ENCODE measurements around the gene RNF2. TPM values are rescaled to one million over a fixed set of nuclear protein-coding genes. Genes with fewer than 3 reads are reported as not detected.

The RNF2 gene
- total RNA-seq, 2 experiments from 2014 or later: 17.8 to 24.7 TPM

GRCh38 chr1:185070051-185070450 is 24.7 kb downstream of the RNF2 start:
- H3K36me3 ChIP-seq (ENCODE audit: insufficient read depth, low read length): no peaks in the 10 kb centered on the region; the same call in 1 of the 2 replicates
- no peak for DNase-seq (ENCODE audit: low spot score)
- H3K27ac ChIP-seq (ENCODE audit: low read depth, low read length, poor library complexity, severe bottlenecking): no peak overlapping the region
- TF ChIP-seq CTCF (conservative IDR thresholded peaks at IDR 0.05; ENCODE audit: low read length) (no peak), EZH2phosphoT487 (IDR thresholded peaks at IDR 0.05; ENCODE audit: borderline replicate concordance, low read depth, low read length) (no peak)
- no peaks in the 10 kb centered on the region for H3K4me1 ChIP-seq (ENCODE audit: insufficient read depth, low read length, poor library complexity, severe bottlenecking)
- no peak overlapping the region for H3K4me2 ChIP-seq (ENCODE audit: low read length)
- no peaks in the 10 kb centered on the region for H3K9me3 ChIP-seq (ENCODE audit: low read length)
- no TSS peak for BruUV-seq (replicated peaks)
- peaks cover 17% of the 10 kb centered on the region; the same call in 1 of the 2 replicates for H3K79me2 ChIP-seq (ENCODE audit: insufficient read depth, low read depth, low read length)
- no peak overlapping the region for H3K4me3 ChIP-seq (ENCODE audit: low read depth, low read length, poor library complexity, severe bottlenecking)
- peaks cover 5% of the 10 kb centered on the region; the same call in 1 of the 2 replicates for H4K20me1 ChIP-seq (ENCODE audit: insufficient read depth, low read length)
- ChIA-PET CTCF (ENCODE audit: unreplicated experiment) (no interaction called here), POLR2A (interaction anchor here (0.5 kb wide), 1 partner anchor 1750 kb away, joined by 4 read pairs; no protein-coding TSS in a partner anchor)
- intact Hi-C loops (cut with micrococcal nuclease; ENCODE audit: unreplicated experiment): no loop called here
- H3K9me2 ChIP-seq (ENCODE audit: insufficient read depth, low read length): no peaks in the 10 kb centered on the region
- no peak overlapping the region for H2AFZ ChIP-seq (ENCODE audit: low read length)

GRCh38 chr1:185073725-185074124 is 28.4 kb downstream of the RNF2 start:
- H3K9me2 ChIP-seq (ENCODE audit: insufficient read depth, low read length): no peaks in the 10 kb centered on the region
- peaks cover 28% of the 10 kb centered on the region; the same call in 1 of the 2 replicates for H3K79me2 ChIP-seq (ENCODE audit: insufficient read depth, low read depth, low read length)
- H3K9me3 ChIP-seq (ENCODE audit: low read length): no peaks in the 10 kb centered on the region
- intact Hi-C loops (cut with micrococcal nuclease; ENCODE audit: unreplicated experiment): no loop called here
- H3K4me2 ChIP-seq (ENCODE audit: low read length): no peak overlapping the region
- no peak overlapping the region for H3K27ac ChIP-seq (ENCODE audit: low read depth, low read length, poor library complexity, severe bottlenecking)
- H2AFZ ChIP-seq (ENCODE audit: low read length): no peak overlapping the region
- no peaks in the 10 kb centered on the region for H3K36me3 ChIP-seq (ENCODE audit: insufficient read depth, low read length)
- TF ChIP-seq CTCF (conservative IDR thresholded peaks at IDR 0.05; ENCODE audit: low read length) (no peak), EZH2phosphoT487 (IDR thresholded peaks at IDR 0.05; ENCODE audit: borderline replicate concordance, low read depth, low read length) (no peak)
- ChIA-PET POLR2A (interaction anchor here (2.8 kb wide), 1 partner anchor 8 kb away, joined by 12 read pairs; no protein-coding TSS in a partner anchor), CTCF (ENCODE audit: unreplicated experiment) (interaction anchor here (0.9 kb wide), 1 partner anchor 9 kb away, joined by 3 read pairs; no protein-coding TSS in a partner anchor)
- no peak for DNase-seq (ENCODE audit: low spot score)
- H4K20me1 ChIP-seq (ENCODE audit: insufficient read depth, low read length): no peaks in the 10 kb centered on the region
- no peaks in the 10 kb centered on the region for H3K4me1 ChIP-seq (ENCODE audit: insufficient read depth, low read length, poor library complexity, severe bottlenecking)
- no TSS peak for BruUV-seq (replicated peaks)
- no peak overlapping the region for H3K4me3 ChIP-seq (ENCODE audit: low read depth, low read length, poor library complexity, severe bottlenecking)

GRCh38 chr1:185074307-185074706 is 28.9 kb downstream of the RNF2 start:
- DNase-seq (ENCODE audit: low spot score): no peak
- POLR2A ChIA-PET: interaction anchor here (2.8 kb wide), 1 partner anchor 9 kb away, joined by 12 read pairs; no protein-coding TSS in a partner anchor
- TF ChIP-seq CTCF (conservative IDR thresholded peaks at IDR 0.05; ENCODE audit: low read length) (no peak), EZH2phosphoT487 (IDR thresholded peaks at IDR 0.05; ENCODE audit: borderline replicate concordance, low read depth, low read length) (no peak)
- BruUV-seq (replicated peaks): no TSS peak
- Histone ChIP-seq H3K36me3 (ENCODE audit: insufficient read depth, low read length) (no peaks in the 10 kb centered on the region), H3K4me2 (ENCODE audit: low read length) (no peak overlapping the region), H3K4me1 (ENCODE audit: insufficient read depth, low read length, poor library complexity, severe bottlenecking) (no peaks in the 10 kb centered on the region), H3K4me3 (ENCODE audit: low read depth, low read length, poor library complexity, severe bottlenecking) (no peak overlapping the region), H3K27ac (ENCODE audit: low read depth, low read length, poor library complexity, severe bottlenecking) (no peak overlapping the region), H2AFZ (ENCODE audit: low read length) (no peak overlapping the region), H3K79me2 (ENCODE audit: insufficient read depth, low read depth, low read length) (peaks cover 33% of the 10 kb centered on the region), H4K20me1 (ENCODE audit: insufficient read depth, low read length) (no peaks in the 10 kb centered on the region), H3K9me3 (ENCODE audit: low read length) (no peaks in the 10 kb centered on the region), H3K9me2 (ENCODE audit: insufficient read depth, low read length) (no peaks in the 10 kb centered on the region)
- CTCF ChIA-PET (ENCODE audit: unreplicated experiment): interaction anchor here (0.9 kb wide), 1 partner anchor 9 kb away, joined by 3 read pairs; no protein-coding TSS in a partner anchor
- intact Hi-C loops (cut with micrococcal nuclease; ENCODE audit: unreplicated experiment): no loop called here

Measured in OCI-LY7 (cell line).